Type B pancreatic cell (in vitro differentiated cells): Measurements from ENCODE around the gene FAM209A. TPM values are rescaled to one million over a fixed set of nuclear protein-coding genes. Genes with fewer than 3 reads are reported as not detected.

Experiments used
- DNase-seq: peaks from one replicate; pipeline ENCODE4 v3.0.0; 2021; ENCODE audit warnings: mixed read lengths; ENCODE audit not compliant: unreplicated experiment; ENCODE audit errors: extremely low spot score
- H3K27ac Mint-ChIP-seq: 2 replicates; pipeline ENCODE4 v1.8.0; 2021; ENCODE audit warnings: mild to moderate bottlenecking, mixed read lengths
- H3K27me3 Mint-ChIP-seq: 2 replicates; pipeline ENCODE4 v1.8.0; 2021; ENCODE audit warnings: mixed read lengths
- H3K36me3 Mint-ChIP-seq: 2 replicates; pipeline ENCODE4 v1.8.0; 2021; ENCODE audit warnings: mixed read lengths
- H3K4me1 Mint-ChIP-seq: one replicate; pipeline ENCODE4 v1.8.0; 2021; ENCODE audit warnings: mixed read lengths; ENCODE audit not compliant: unreplicated experiment
- H3K4me3 Mint-ChIP-seq: 2 replicates; pipeline ENCODE4 v1.8.0; 2021; ENCODE audit warnings: mild to moderate bottlenecking, mixed read lengths
- H3K9me3 Mint-ChIP-seq: 2 replicates; pipeline ENCODE4 v1.8.0; 2021; ENCODE audit warnings: mixed read lengths
- total RNA-seq: library from RNA; stranded (reverse); gene quantifications from 2 replicates; pipeline ENCODE4 v1.2.1, GENCODE V29; 2021; ENCODE audit warnings: low replicate concordance
- TF ChIP-seq, protein P1 (sequence below): fragments of 200-600 bp; sonication (generic); conservative IDR thresholded peaks from 2 replicates; pipeline ENCODE4 v1.5.0; 2021; ENCODE audit warnings: antibody characterized with exemption, mild to moderate bottlenecking

Gene FAM209A
- total RNA-seq, 1 donor from 2014 or later: 0.46 TPM

- no peaks in the 10 kb centered on the region for H3K9me3 Mint-ChIP-seq
- H3K36me3 Mint-ChIP-seq: no peaks in the 10 kb centered on the region
- peaks cover 8% of the 10 kb centered on the region for H3K4me1 Mint-ChIP-seq
- no peak for DNase-seq
- H3K4me3 Mint-ChIP-seq: no peak overlapping the region
- TF ChIP-seq, protein P1, sequence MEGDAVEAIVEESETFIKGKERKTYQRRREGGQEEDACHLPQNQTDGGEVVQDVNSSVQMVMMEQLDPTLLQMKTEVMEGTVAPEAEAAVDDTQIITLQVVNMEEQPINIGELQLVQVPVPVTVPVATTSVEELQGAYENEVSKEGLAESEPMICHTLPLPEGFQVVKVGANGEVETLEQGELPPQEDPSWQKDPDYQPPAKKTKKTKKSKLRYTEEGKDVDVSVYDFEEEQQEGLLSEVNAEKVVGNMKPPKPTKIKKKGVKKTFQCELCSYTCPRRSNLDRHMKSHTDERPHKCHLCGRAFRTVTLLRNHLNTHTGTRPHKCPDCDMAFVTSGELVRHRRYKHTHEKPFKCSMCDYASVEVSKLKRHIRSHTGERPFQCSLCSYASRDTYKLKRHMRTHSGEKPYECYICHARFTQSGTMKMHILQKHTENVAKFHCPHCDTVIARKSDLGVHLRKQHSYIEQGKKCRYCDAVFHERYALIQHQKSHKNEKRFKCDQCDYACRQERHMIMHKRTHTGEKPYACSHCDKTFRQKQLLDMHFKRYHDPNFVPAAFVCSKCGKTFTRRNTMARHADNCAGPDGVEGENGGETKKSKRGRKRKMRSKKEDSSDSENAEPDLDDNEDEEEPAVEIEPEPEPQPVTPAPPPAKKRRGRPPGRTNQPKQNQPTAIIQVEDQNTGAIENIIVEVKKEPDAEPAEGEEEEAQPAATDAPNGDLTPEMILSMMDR: peak; percentile 72
- no peaks in the 10 kb centered on the region for H3K27me3 Mint-ChIP-seq
- peak overlapping the region; percentile 66 for H3K27ac Mint-ChIP-seq
Observed at GRCh38 chr20:56504373-56505005, 20.1 kb upstream of the FAM209A start.

DNA sequence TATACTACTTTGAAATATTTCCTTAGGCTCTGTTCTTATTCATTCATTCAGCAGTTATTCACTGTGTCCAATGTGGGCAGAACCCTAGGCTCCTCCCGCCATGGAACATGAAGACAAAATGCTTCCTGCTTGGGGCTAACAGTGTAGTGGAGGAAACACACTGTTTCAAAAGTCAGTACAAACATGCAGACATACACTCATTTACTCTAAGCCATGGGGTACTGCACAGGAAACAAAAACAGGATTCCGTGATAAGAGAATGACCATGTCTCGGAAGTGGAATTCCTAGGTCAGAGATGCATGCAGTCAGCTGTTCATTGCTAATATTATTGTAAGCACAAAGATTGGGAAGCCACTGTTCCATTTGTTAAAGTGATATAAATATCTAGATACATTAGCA, 18.4 kb upstream of the FAM209A start:
- Mint-ChIP-seq H3K4me1 (peaks cover 8% of the 10 kb centered on the region), H3K27ac (no peak overlapping the region), H3K36me3 (no peaks in the 10 kb centered on the region), H3K9me3 (no peaks in the 10 kb centered on the region), H3K4me3 (no peak overlapping the region), H3K27me3 (no peaks in the 10 kb centered on the region)
- TF ChIP-seq, protein P1: no peak
- DNase-seq: no peak

DNA sequence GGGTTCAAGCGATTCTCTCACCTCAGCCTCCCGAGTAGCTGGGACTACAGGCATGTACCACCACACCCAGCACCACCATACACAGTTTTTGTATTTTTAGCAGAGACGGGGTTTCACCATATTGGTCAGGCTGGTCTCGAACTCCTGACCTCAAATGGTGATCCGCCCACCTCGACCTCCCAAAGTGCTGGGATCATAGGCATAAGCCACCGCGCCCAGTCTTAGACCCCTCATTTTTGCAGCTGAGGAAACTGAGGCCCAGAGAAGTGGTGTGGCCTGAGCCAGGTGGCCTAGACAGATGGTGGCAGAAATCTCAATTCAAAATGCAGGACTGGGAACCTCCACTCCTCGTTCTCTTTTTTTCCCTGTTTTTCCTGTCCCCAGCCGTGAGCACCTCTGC, 12.6 kb upstream of the FAM209A start:
- no peak overlapping the region for H3K27ac Mint-ChIP-seq
- TF ChIP-seq, protein P1: no peak
- DNase-seq: no peak
- H3K4me3 Mint-ChIP-seq: no peak overlapping the region
- no peaks in the 10 kb centered on the region for H3K27me3 Mint-ChIP-seq
- no peaks in the 10 kb centered on the region for H3K9me3 Mint-ChIP-seq
- H3K36me3 Mint-ChIP-seq: peaks cover 4% of the 10 kb centered on the region
- H3K4me1 Mint-ChIP-seq: peaks cover 5% of the 10 kb centered on the region

DNA sequence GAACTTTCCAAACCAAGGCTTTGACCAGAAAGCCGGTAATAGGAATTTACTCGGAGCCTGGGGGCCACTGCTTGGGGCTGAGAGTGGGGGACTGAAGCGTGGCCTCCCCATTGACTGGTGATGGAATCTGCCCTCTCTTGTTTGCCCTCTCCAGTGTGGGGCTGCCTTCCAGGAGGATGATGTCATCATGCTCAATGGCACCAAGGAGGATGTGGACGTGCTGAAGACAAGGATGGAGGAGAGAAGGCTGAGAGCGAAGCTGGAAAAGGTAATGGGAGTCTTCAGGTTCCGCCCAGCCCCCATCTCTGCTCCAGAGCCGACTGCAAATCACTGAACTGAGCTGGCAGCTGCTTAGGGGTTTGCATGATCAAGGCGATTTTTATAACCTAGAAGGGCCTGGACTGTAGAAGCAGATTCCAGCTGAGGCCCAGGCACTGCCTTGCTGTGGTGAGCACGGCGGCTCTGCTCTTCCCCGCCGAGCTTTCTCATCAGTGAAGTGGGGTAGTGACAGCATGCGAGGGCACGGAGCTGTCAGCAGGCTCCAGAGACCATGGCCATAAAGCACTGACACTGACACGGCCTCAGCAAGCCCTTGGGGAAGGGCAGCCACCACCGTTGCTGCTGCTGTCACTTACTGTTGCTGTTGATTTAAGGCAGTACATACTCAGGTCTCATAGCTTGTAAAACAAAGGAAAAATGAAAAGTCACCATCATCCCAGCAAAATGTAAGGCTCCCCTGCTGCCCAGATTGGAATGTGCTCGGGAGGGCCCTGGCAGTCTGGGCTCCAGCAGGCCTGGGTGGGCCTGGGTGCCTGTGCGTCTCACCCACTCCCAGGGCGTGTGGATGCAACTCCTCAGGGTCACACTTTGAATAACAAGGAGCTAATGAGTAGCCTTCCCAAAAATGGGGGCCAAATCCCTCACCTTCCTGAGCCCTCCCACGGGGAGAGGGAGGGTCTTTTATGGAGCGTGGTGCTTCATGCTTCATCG, 11.1 kb upstream of the FAM209A start:
- no peak for DNase-seq
- Mint-ChIP-seq H3K27ac (no peak overlapping the region), H3K4me3 (no peak overlapping the region), H3K27me3 (no peaks in the 10 kb centered on the region), H3K36me3 (peaks cover 14% of the 10 kb centered on the region), H3K4me1 (peaks cover 5% of the 10 kb centered on the region), H3K9me3 (no peaks in the 10 kb centered on the region)
- TF ChIP-seq, protein P1: no peak

GRCh38 chr20:56516631-56517030, 7.9 kb upstream of the FAM209A start:
- peaks cover 12% of the 10 kb centered on the region for H3K9me3 Mint-ChIP-seq

More at GRCh38 chr20:56516631-56517030, 7.9 kb upstream of the FAM209A start:
- no peak overlapping the region for H3K27ac Mint-ChIP-seq
- peaks cover 5% of the 10 kb centered on the region for H3K4me1 Mint-ChIP-seq
- H3K36me3 Mint-ChIP-seq: peaks cover 37% of the 10 kb centered on the region
- DNase-seq: no peak
- no peak overlapping the region for H3K4me3 Mint-ChIP-seq
- H3K27me3 Mint-ChIP-seq: no peaks in the 10 kb centered on the region
- TF ChIP-seq, protein P1: no peak
